Effector memory CD8-positive, alpha-beta T cell (primary cell): ENCODE measurements around the gene MMP26.

ENCODE experiments used
- ATAC-seq: fragments of 150-1000 bp; cut with Tn5 transposase; replicated peaks from 2 replicates; pipeline ENCODE4 v1.10.0; 2021; ENCODE audit warnings: mild to moderate bottlenecking, moderate library complexity
- DNase-seq, 3 experiments: peaks; one replicate each; pipeline ENCODE4 v3.0.0; 2021
- H3K27ac Mint-ChIP-seq, 2 donors: one replicate each; pipeline ENCODE4 v1.8.0; 2022; ENCODE audit warnings: mild to moderate bottlenecking in 2 of 2, mixed read lengths in 2 of 2, moderate library complexity in 2 of 2
- H3K27me3 Mint-ChIP-seq, 2 donors: one replicate each; pipeline ENCODE4 v1.8.0; 2022; ENCODE audit warnings: mixed read lengths in 2 of 2
- H3K36me3 Mint-ChIP-seq: one replicate; pipeline ENCODE4 v1.8.0; 2022; ENCODE audit warnings: mild to moderate bottlenecking, moderate library complexity, mixed read lengths; ENCODE audit not compliant: insufficient read depth
- H3K4me1 Mint-ChIP-seq, 2 donors: one replicate each; pipeline ENCODE4 v1.8.0; 2022; ENCODE audit warnings: low read depth in 2 of 2, mixed read lengths in 2 of 2
- H3K4me3 Mint-ChIP-seq, 2 donors: one replicate each; pipeline ENCODE4 v1.8.0; 2022; ENCODE audit warnings: mild to moderate bottlenecking in 2 of 2, mixed read lengths in 2 of 2, moderate library complexity in 2 of 2
- H3K9me3 Mint-ChIP-seq, 2 donors: one replicate each; pipeline ENCODE4 v1.8.0; 2022; ENCODE audit warnings: mixed read lengths in 2 of 2
- total RNA-seq, 9 experiments: gene quantifications; one replicate each; lab custom pipeline; 2026; lab: John Stamatoyannopoulos, UW

Gene MMP26
- total RNA-seq: 0 to 0.10 (median 0) reads per million in 9 experiments

DNA sequence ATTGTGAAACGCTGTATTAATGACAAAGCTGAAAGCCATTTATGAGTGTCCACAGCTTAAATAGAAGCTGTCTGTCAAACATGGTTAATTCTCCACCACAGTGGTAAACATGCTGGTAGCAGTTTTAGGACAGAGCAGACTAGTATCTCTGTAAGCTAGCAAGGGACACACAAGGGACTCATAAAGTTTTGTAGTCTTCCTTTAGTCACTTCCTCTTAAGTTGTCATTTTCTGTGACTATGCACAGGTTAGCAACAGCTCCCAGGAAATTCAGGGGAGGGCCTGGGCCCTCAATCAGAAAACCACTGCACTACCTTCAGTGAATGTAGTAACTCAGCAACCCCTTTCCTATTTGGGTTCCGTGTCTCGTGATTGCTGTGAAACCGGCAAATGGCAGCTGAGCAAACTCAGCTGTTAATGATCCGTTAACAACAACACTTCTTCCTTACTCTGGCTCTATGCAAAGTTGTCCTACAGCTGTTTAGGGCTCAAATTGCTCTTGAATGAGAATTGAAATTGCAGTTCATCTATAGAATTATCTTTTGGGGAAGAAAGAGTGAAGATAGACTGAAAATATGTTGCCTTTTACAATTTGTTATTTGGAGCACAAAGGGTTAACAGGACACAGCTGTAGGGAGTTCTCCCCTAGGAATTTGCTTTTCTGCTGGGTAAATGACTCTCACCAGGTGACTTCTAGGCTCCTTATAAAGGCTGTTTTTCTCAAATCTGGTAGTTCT is at the start of gene MMP26:
TSS of gene MMP26 (plus strand) at position 731 of the 736 bp plus-strand sequence.
- DNase-seq (no peak), ATAC-seq (no peak)
- Mint-ChIP-seq H3K4me3 (no peak within 1 kb of the TSS), H3K27me3 (peaks cover 2 to 6% of the 10 kb centered on the region in 2 donors), H3K4me1 (peaks cover 2 to 4% of the 10 kb centered on the region in 2 donors), H3K9me3 (no peaks in the 10 kb centered on the region), H3K27ac (no peak within 1 kb of the TSS), H3K36me3 (no peaks in the 10 kb centered on the region)

DNA sequence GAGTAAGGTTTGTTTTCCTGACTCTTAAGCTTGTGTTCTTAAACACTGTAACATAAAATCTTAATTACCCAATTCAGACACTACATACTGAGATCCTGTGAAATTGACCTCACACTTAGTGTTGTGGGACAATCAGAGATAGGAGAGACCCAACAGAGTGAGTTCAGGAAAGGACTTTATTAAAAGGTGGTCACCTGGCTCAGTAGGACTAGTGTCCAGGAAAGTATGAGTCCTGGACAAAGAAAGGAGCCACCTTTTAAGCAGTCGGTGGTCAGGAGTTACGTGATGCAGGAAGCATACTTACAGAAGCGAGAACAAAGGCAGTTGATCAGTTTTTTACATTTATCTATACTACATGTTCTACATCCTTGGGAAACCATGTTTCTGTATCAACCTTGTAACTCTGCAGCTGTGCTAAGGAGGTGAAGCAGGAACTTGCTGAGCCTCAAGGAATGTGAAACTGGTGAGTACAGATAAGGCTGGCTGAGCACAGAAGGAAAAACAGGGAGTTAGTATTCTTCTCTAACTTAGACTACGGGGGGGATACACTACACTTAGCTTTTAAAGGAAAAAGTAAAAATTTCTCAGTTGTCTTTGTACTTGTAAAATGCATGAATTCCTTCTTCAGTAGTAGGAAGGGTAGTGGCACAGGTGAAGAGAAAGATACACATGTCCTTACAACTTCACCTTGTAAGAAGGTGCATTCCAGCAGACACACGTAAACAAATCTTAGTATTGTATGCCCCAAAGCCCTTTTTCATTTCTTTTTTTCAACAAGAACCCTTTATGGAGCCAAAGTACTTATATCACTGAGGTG is 45.7 kb upstream of the MMP26 start:
- H3K4me1 Mint-ChIP-seq: peaks cover 0 to 4% of the 10 kb centered on the region in 2 donors
- no peaks in the 10 kb centered on the region for H3K36me3 Mint-ChIP-seq
- H3K27ac Mint-ChIP-seq: no peak overlapping the region
- no peak for ATAC-seq
- no peak overlapping the region for H3K4me3 Mint-ChIP-seq
- H3K9me3 Mint-ChIP-seq: no peaks in the 10 kb centered on the region
- peaks cover 22 to 23% of the 10 kb centered on the region in 2 donors for H3K27me3 Mint-ChIP-seq
- DNase-seq: no peak

DNA sequence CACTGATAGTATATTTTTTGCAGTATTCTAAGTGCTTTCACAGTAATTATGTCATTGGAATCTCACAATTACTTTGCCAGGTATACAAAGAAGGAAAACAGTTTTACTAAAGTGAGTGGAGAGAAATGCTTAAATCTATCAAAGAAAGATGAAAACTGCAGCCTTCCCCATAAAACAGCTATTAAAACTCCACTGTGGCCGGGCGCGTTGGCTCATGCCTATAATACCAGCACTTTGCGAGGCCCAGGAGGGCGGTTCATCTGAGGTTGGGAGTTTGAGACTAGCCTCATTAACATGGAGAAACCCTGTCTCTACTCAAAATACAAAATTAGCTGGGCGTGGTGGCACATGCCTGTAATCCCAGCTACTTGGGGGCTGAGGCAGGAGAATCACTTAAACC is 41.7 kb upstream of the MMP26 start:
- Mint-ChIP-seq H3K36me3 (no peaks in the 10 kb centered on the region), H3K27ac (no peak overlapping the region), H3K4me3 (no peak overlapping the region), H3K27me3 (peaks cover 17 to 30% of the 10 kb centered on the region in 2 donors), H3K4me1 (no peaks in the 10 kb centered on the region), H3K9me3 (no peaks in the 10 kb centered on the region)
- DNase-seq (no peak), ATAC-seq (no peak)

DNA sequence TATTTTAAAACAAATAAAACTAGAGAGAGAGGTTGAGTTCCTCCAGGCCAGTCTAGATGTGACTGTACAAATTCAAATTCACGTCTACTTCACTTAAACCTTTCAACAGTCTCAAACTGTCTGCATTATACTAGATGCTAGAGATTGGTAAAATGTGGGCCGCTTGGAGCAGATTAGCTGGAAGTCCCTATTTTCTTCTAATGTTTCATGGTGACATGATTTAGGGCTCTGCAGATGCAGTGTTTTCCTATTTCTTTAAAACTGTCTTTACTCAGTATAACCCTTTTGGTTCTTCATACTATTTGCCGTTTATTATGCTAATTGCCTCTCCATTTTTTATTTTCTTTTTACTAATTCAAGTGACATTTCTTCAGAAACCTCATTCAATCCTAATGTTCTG is 40.4 kb upstream of the MMP26 start:
- ATAC-seq (no peak), DNase-seq (no peak)
- H3K27ac Mint-ChIP-seq: no peak overlapping the region
- no peak overlapping the region for H3K4me3 Mint-ChIP-seq
- no peaks in the 10 kb centered on the region for H3K36me3 Mint-ChIP-seq
- peaks cover 17 to 30% of the 10 kb centered on the region in 2 donors for H3K27me3 Mint-ChIP-seq
- no peaks in the 10 kb centered on the region for H3K9me3 Mint-ChIP-seq
- no peaks in the 10 kb centered on the region for H3K4me1 Mint-ChIP-seq

DNA sequence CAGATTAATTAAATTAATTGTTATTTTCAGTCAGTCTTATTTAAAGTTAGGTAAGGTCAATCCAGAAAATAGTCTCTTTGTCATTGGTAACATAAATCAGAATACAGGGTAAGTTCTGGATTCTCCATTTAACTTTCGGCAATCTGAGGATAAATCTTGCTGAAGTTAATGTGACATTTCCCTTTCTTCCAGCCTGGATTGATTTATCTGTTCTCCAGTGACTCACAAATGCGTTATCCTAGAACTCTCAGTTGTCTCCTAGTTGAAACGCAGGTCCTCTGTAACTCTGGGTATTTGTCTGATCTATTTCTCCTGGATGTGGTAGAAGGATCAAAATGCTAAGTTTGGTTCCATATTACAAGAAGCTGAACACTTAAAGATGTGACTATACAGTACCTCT is 39.8 kb upstream of the MMP26 start:
- no peak for DNase-seq
- ATAC-seq: no peak
- Mint-ChIP-seq H3K4me1 (no peaks in the 10 kb centered on the region), H3K4me3 (no peak overlapping the region), H3K36me3 (no peaks in the 10 kb centered on the region), H3K27ac (no peak overlapping the region), H3K9me3 (no peaks in the 10 kb centered on the region), H3K27me3 (peaks cover 17 to 30% of the 10 kb centered on the region in 2 donors)

DNA sequence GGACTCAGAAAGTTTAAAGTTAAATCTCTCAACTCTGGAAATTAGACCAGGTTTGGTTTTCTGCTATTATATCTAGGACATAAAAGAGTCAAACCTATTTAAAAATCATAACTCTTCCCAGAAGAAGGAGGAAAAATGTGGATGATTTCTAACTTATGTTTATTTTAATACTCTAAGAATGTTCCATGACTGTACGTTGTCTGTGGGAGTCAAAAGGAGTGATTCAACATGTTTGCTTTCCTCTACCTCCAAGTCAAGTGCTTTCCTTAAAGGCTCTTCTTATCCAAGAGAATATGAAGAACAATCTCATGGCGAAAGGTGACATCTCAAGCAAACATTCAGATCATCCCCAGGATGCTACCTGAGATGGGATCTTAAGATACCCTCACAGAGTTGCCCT is 39.2 kb upstream of the MMP26 start:
- Mint-ChIP-seq H3K4me3 (no peak overlapping the region), H3K36me3 (no peaks in the 10 kb centered on the region), H3K27ac (no peak overlapping the region), H3K27me3 (peaks cover 12 to 30% of the 10 kb centered on the region in 2 donors), H3K9me3 (no peaks in the 10 kb centered on the region), H3K4me1 (no peaks in the 10 kb centered on the region)
- ATAC-seq: no peak
- DNase-seq: no peak

DNA sequence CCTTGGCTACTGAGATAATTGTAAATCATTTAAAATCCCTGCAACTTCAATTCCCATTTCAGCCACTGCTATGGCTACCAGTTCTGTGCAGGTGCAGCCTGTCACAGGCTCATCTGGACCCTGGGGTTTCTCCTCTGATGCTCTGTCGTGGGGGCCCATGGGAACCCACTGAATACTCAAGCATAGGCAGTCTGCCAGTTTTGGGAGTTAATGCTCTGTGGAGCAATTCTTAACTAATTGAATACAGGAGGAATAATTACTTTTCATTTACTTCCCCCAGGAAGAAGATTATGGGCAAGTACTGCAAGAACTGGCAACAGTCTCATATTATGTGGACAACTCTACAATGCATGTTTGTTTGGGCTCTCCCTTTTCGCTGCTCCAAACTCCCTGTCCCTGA is 32.8 kb upstream of the MMP26 start:
- no peak for ATAC-seq

DNA sequence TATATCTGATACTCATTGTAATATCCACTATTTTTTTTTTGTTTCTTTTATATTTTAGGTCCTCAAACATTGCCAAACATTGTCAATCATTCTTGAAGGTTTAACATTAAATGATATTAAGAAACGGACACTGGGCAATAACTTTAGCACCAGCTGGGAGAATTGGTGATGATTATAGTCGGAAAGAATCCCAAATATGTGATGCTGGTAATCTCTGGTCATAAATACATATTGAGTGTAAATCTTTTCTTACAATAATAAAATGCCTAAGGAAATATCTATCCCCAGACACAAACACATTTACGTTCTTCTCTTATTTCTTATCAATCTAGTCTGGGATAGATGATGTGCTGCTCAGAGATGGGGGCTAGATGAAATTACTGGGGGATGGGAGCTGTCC is 32.1 kb upstream of the MMP26 start:
- ATAC-seq (no peak), DNase-seq (no peak)
- no peaks in the 10 kb centered on the region for H3K36me3 Mint-ChIP-seq
- no peak overlapping the region for H3K4me3 Mint-ChIP-seq
- no peak overlapping the region for H3K27ac Mint-ChIP-seq
- H3K9me3 Mint-ChIP-seq: no peaks in the 10 kb centered on the region
- no peaks in the 10 kb centered on the region for H3K4me1 Mint-ChIP-seq
- H3K27me3 Mint-ChIP-seq: peaks cover 18 to 32% of the 10 kb centered on the region in 2 donors

More for the DNA sequence above, 32.8 kb upstream of the MMP26 start:
- H3K27me3 Mint-ChIP-seq: peaks cover 18 to 31% of the 10 kb centered on the region in 2 donors
- no peaks in the 10 kb centered on the region for H3K4me1 Mint-ChIP-seq
- no peaks in the 10 kb centered on the region for H3K9me3 Mint-ChIP-seq
- H3K27ac Mint-ChIP-seq: no peak overlapping the region
- H3K4me3 Mint-ChIP-seq: no peak overlapping the region
- no peak for DNase-seq
- H3K36me3 Mint-ChIP-seq: no peaks in the 10 kb centered on the region

DNA sequence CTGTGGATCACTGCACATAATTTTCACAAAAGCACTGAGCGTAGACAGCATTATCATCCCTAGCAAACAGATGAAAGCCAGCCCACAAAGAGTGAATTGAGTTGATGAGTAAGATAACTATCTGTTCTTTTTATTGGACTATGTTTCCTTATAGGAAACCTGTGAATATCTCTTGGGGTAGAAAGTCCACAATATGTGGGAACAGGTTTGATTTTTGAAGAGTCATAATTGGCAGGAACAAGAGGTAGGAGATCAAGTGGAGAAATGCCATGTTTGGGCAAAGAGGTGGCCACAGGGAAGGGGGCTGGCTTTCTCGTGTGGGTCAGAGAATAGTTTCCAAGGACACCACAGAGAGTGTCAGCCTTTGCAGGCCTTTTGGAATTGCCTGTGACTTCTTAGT is 30.8 kb upstream of the MMP26 start:
- Mint-ChIP-seq H3K4me1 (no peaks in the 10 kb centered on the region), H3K4me3 (no peak overlapping the region), H3K27me3 (peaks cover 18 to 32% of the 10 kb centered on the region in 2 donors), H3K27ac (no peak overlapping the region), H3K36me3 (no peaks in the 10 kb centered on the region), H3K9me3 (no peaks in the 10 kb centered on the region)
- DNase-seq: no peak
- ATAC-seq: no peak

DNA sequence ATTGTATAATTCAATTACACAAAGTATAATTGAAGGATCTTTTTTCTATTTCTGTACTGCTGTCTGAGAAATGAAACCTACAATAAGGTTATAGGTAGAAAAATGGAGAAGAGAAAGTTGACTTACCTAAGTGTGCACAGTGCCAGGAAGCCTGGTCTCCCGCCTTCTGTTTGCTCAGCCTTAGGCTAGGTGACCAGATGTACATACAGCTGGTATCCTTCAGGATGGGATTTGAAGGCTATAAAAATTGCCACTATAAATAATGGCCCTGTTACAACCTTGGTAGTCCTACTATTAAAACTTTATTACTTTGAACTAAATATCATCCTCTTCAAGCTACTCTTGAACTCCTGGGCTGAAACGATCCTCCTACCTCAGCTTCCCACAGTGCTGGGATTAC is 26.6 kb upstream of the MMP26 start:
- DNase-seq (no peak), ATAC-seq (no peak)
- Mint-ChIP-seq H3K4me1 (no peaks in the 10 kb centered on the region), H3K36me3 (no peaks in the 10 kb centered on the region), H3K9me3 (no peaks in the 10 kb centered on the region), H3K4me3 (no peak overlapping the region), H3K27ac (no peak overlapping the region), H3K27me3 (peaks cover 16 to 26% of the 10 kb centered on the region in 2 donors)

DNA sequence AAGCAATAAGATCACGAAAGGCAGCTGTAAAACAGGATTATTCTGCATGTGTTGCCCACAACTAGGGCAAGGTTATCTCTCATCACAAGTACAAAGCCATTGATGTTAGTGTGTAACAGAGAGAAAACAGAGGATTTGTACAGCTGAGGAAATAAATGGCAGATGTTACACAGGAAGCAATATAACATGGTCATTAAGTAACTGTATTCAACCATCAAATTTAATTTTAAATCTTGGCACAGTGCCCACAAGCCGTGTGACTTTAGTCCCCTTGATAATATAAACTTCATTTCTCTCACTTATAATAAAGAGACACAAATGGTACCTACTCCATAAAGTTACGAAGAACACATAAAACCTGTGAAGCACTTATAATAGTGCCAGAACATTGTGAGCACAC is 24.2 kb upstream of the MMP26 start:
- no peak for ATAC-seq
- Mint-ChIP-seq H3K9me3 (no peaks in the 10 kb centered on the region), H3K36me3 (no peaks in the 10 kb centered on the region), H3K27me3 (peaks cover 5 to 12% of the 10 kb centered on the region in 2 donors), H3K4me3 (no peak overlapping the region), H3K27ac (no peak overlapping the region), H3K4me1 (no peaks in the 10 kb centered on the region)
- no peak for DNase-seq

DNA sequence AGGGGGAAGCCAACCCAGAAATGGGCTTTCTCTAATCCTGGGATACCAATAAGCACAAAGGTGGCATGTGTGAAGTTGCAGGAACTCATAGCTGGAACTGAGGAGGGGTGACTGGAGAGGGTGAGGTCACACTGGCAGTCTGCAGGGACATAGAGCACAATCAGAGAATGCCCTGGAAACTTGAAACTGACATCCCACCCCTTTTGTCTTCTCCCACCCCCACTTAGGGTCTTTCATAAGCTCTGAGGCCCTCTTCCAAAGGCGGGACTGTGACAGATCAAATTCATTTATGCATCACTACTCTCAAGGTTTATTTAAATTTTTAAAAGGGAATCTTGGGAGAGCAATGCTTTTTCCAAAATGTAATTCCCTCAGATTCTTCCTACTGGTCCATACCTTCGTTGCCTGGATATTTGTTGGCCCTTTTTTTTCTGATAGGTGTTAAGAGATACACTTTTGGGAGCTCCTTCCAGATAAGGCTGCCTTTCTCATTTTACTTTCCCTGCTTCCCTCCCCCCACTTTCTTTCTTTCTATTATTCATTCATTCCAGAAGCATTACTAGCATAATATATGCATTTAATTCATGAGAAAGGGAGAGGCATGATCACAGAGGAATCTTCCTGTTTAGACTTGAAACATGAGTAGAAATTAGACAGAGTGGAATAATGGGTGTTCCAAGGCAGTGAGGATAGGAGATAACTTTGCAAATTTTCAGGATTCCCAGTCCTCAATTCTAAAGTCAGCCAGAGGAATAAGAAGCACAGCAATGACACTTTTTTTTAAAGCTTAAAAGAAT is 21.8 kb upstream of the MMP26 start:
- no peak overlapping the region for H3K27ac Mint-ChIP-seq
- no peaks in the 10 kb centered on the region for H3K9me3 Mint-ChIP-seq
- H3K36me3 Mint-ChIP-seq: no peaks in the 10 kb centered on the region
- peaks cover 0 to 12% of the 10 kb centered on the region in 2 donors for H3K27me3 Mint-ChIP-seq
- no peaks in the 10 kb centered on the region for H3K4me1 Mint-ChIP-seq
- no peak overlapping the region for H3K4me3 Mint-ChIP-seq
- DNase-seq: no peak
- ATAC-seq: no peak

DNA sequence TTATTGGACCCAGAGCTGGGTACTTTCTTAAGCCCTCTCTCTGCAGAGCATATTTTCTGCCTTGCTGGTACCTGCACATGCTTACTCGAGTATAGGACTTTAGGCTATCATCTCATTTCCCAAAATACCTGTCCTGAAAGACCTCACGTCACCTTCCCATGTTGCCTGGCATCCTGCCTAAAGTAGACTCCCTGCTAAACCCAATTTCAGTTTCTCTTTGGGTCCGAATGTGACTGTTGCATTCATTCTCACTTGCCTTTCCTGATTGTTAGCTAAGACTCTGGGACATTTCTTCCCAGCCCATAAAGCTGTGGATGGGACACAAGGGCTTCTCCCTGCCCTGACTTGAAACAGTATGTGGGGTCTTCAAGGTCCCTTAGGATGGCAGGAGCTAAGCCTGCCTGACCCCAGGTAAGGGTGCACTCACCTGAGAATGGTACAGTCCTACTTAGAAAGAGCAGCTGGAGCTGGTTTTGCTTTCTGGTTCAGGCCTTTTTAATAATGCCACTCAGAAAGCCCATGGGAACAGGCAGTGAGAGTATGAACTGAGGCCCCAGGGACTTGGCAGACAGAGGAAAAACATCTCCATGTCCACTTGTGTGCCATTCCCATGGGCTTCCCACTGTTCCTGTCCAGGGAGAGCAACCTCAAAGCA is 19.8 kb upstream of the MMP26 start:
- Mint-ChIP-seq H3K36me3 (no peaks in the 10 kb centered on the region), H3K4me3 (no peak overlapping the region), H3K27ac (no peak overlapping the region), H3K27me3 (peaks cover 0 to 12% of the 10 kb centered on the region in 2 donors), H3K9me3 (no peaks in the 10 kb centered on the region), H3K4me1 (no peaks in the 10 kb centered on the region)
- ATAC-seq (no peak), DNase-seq (no peak)
